SU-DHL-6 (cell line): ENCODE measurements around the gene HOXA11.

ENCODE experiments used
- H2AFZ ChIP-seq: fragments of 200-600 bp; sonication (generic); 2 replicates; pipeline ENCODE4 v1.6.1; 2014; ENCODE audit warnings: low read depth, mild to moderate bottlenecking, moderate library complexity, mixed read lengths, antibody characterized with exemption, low read length; ENCODE audit not compliant: severe bottlenecking
- H3F3A ChIP-seq: fragments of 200-600 bp; shearing (Covaris generic); 2 replicates; pipeline ENCODE4 v1.6.0; 2016; ENCODE audit warnings: antibody characterized with exemption, mild to moderate bottlenecking; ENCODE audit not compliant: insufficient read depth
- H3K27ac ChIP-seq: fragments of 200-600 bp; sonication (generic); 2 replicates; pipeline ENCODE4 v1.5.1; 2016; ENCODE audit warnings: low read depth, mild to moderate bottlenecking, low read length, moderate library complexity, mixed read lengths
- H3K27me3 ChIP-seq: fragments of 200-600 bp; sonication (generic), shearing (Covaris generic); 2 replicates; pipeline ENCODE4 v1.6.0; 2014; ENCODE audit warnings: mild to moderate bottlenecking, low read length
- H3K36me3 ChIP-seq: fragments of 200-600 bp; sonication (generic); 2 replicates; pipeline ENCODE4 v1.6.1; 2014; ENCODE audit warnings: mild to moderate bottlenecking, low read length, mixed read lengths
- H3K4me2 ChIP-seq: fragments of 300-600, 200-600 bp; shearing (Covaris generic), sonication (generic); 2 replicates; pipeline ENCODE4 v1.6.0; 2014; ENCODE audit warnings: low read length, low read depth, mild to moderate bottlenecking; ENCODE audit not compliant: poor library complexity, severe bottlenecking
- H3K4me3 ChIP-seq: fragments of 200-600 bp; sonication (generic); 2 replicates; pipeline ENCODE4 v1.5.1; 2014; ENCODE audit warnings: antibody characterized with exemption, low read length, mild to moderate bottlenecking, mixed read lengths; ENCODE audit not compliant: insufficient read depth, poor library complexity, severe bottlenecking
- H3K79me2 ChIP-seq: fragments of 200-600 bp; sonication (generic); 2 replicates; pipeline ENCODE4 v1.6.1; 2014; ENCODE audit warnings: mild to moderate bottlenecking, low read length, moderate library complexity; ENCODE audit not compliant: insufficient read depth
- H3K9ac ChIP-seq: fragments of 200-600 bp; sonication (generic); 2 replicates; pipeline ENCODE4 v1.7.0; 2014; ENCODE audit warnings: mild to moderate bottlenecking, low read length
- H3K9me2 ChIP-seq: fragments of 200-600 bp; sonication (generic); replicated peaks from 2 replicates; pipeline ENCODE4 v1.6.1; 2014; ENCODE audit warnings: low read length; ENCODE audit not compliant: insufficient read depth
- H3K9me3 ChIP-seq: fragments of 200-600 bp; sonication (generic); 2 replicates; pipeline ENCODE4 v1.6.1; 2014; ENCODE audit warnings: low read length, mixed read lengths; ENCODE audit not compliant: insufficient read depth
- H4K20me1 ChIP-seq: fragments of 200-600 bp; sonication (generic); 2 replicates; pipeline ENCODE4 v1.6.1; 2014; ENCODE audit warnings: low read depth, mild to moderate bottlenecking, antibody characterized with exemption, low read length, moderate library complexity, mixed read lengths
- EZH2phosphoT487 ChIP-seq: fragments of 200-600 bp; sonication (generic), shearing (Covaris generic); conservative IDR thresholded peaks from 2 replicates; pipeline ENCODE4 v1.6.1; 2018; ENCODE audit warnings: mild to moderate bottlenecking, antibody characterized with exemption, low read length, moderate library complexity, mixed read lengths
- TF ChIP-seq, protein P1 (sequence below): fragments of 200-600 bp; sonication (generic); IDR thresholded peaks from one replicate; pipeline ENCODE4 v1.5.1; 2017; ENCODE audit warnings: antibody characterized with exemption, mild to moderate bottlenecking, low read length, moderate library complexity; ENCODE audit not compliant: insufficient read depth, poor library complexity, severe bottlenecking

The HOXA11 gene

DNA sequence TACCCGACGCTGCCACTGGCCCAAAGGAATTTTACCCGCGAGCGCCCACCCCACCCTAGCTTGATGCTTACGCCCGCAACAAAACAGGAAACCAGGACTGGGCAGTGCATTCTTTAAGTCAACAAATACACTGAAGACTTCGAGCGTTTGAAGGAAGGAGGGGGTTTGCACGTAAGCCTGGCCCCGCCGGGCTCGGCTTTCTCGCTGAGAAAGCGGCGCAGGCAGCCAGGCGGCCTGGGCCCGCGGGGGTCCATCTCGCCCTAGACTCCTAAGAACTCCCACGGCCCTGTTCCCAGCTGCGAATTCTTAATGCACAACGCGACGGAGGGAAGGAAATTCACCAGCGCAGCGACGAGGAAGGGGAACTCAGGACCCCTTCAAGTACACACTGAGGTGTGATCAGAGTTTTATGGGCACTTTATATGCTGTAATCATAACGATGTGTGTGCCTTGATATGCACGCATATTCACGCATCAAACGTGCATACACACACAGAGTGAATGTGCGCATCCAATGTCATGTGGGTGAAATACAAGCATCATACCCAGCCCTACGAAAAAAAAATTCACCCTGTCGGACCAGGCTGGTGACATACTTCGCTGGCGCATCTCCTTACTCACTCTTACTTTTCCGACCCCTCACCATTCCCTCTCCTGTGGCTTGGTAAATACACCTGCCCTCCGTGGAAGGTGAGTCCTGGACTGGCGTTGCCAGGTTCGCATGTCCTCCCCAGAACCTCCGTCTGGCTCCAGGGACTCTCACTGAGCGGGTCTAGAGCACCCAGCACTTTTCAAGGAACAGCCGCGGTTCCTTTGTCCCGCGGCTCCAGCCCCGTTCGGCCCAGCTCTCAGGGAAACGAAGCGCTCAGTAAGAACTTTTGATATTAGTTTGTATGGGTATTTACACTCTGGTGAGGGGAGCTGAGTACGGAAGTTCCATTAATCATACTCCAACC lies 20.6 kb upstream of the HOXA11 start:
- no peak overlapping the region for H3K4me2 ChIP-seq
- H2AFZ ChIP-seq, result no peak overlapping the region
- no peaks in the 10 kb centered on the region for H3K36me3 ChIP-seq
- H3K4me3 ChIP-seq, result no peak overlapping the region
- no peaks in the 10 kb centered on the region for H3K9me3 ChIP-seq
- H3K27me3 ChIP-seq, result no peaks in the 10 kb centered on the region
- H3K9ac ChIP-seq, result no peak overlapping the region
- H4K20me1 ChIP-seq, result no peaks in the 10 kb centered on the region
- TF ChIP-seq EZH2phosphoT487, result no peak
- TF ChIP-seq, protein P1, sequence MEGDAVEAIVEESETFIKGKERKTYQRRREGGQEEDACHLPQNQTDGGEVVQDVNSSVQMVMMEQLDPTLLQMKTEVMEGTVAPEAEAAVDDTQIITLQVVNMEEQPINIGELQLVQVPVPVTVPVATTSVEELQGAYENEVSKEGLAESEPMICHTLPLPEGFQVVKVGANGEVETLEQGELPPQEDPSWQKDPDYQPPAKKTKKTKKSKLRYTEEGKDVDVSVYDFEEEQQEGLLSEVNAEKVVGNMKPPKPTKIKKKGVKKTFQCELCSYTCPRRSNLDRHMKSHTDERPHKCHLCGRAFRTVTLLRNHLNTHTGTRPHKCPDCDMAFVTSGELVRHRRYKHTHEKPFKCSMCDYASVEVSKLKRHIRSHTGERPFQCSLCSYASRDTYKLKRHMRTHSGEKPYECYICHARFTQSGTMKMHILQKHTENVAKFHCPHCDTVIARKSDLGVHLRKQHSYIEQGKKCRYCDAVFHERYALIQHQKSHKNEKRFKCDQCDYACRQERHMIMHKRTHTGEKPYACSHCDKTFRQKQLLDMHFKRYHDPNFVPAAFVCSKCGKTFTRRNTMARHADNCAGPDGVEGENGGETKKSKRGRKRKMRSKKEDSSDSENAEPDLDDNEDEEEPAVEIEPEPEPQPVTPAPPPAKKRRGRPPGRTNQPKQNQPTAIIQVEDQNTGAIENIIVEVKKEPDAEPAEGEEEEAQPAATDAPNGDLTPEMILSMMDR, result no peak
- no peaks in the 10 kb centered on the region for H3K9me2 ChIP-seq
- H3K79me2 ChIP-seq, result no peaks in the 10 kb centered on the region
- H3F3A ChIP-seq, result no peaks in the 10 kb centered on the region
- no peak overlapping the region for H3K27ac ChIP-seq

DNA sequence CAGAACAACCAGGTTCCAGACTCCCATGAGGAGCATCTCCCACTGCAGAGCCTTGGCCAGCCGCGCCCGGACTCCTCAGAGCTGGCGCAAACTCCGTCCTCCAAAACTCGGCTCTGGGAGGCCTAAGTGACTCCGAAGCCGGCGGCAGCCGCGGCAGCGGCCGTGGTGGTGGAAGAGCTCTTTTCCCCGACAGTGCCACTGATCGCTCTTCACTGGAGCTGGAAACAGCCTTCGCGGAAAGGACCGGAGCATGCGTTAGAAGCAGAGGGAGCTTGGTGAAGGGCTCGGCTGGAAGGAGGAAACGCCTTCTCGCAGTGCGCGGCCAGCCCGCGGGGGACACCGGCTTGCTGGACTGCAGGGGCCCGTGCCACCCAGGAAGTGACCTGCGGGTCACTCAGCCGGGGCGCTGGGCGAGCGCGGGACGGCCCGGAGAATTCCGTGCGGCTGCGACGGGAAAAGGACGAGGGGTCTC lies 19.9 kb upstream of the HOXA11 start:
- TF ChIP-seq EZH2phosphoT487, result no peak
- TF ChIP-seq, protein P1, result no peak
- Histone ChIP-seq H3K9me3 (no peaks in the 10 kb centered on the region), H3K79me2 (no peaks in the 10 kb centered on the region), H3K9me2 (no peaks in the 10 kb centered on the region), H4K20me1 (no peaks in the 10 kb centered on the region), H3K4me2 (no peak overlapping the region), H3K9ac (no peak overlapping the region), H3K27ac (no peak overlapping the region), H2AFZ (no peak overlapping the region), H3K27me3 (no peaks in the 10 kb centered on the region), H3K36me3 (no peaks in the 10 kb centered on the region), H3K4me3 (no peak overlapping the region), H3F3A (no peaks in the 10 kb centered on the region)

DNA sequence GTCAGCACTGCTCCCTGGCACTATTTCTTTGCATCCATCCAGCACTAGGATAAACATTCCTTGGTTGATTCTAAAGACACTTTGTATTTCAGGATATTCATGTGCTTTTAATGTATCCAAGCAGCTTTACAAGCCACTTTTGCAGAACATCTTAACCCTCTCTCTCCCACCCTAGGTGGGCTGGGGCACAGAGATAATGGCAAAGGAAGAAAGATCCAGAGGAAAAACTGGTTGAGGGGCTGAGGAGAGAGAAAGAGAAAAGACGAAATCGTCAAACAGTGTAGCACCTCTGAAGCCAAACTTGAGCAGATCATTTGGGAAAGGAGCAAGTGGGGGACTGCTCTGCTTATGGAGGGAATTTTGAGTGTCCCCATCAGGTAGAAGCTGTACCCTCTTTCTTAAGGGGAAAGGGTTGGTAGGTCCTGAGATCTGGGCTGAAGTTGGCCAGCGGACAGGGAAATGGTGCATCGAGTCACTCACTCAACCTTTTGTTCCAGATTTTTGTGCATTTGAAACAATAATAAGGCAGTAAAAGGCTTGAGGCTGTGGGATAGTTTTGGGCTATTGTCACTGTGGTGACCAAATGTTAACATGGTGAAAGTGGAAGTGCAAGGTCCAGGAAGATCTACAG lies 19.0 kb upstream of the HOXA11 start:
- no peaks in the 10 kb centered on the region for H4K20me1 ChIP-seq
- no peaks in the 10 kb centered on the region for H3K9me2 ChIP-seq
- H3K9me3 ChIP-seq, result no peaks in the 10 kb centered on the region
- no peak overlapping the region for H3K4me3 ChIP-seq
- H3K27me3 ChIP-seq, result no peaks in the 10 kb centered on the region
- H2AFZ ChIP-seq, result no peak overlapping the region
- H3K27ac ChIP-seq, result no peak overlapping the region
- no peaks in the 10 kb centered on the region for H3F3A ChIP-seq
- H3K36me3 ChIP-seq, result no peaks in the 10 kb centered on the region
- no peak overlapping the region for H3K9ac ChIP-seq
- H3K4me2 ChIP-seq, result no peak overlapping the region
- H3K79me2 ChIP-seq, result no peaks in the 10 kb centered on the region
- TF ChIP-seq EZH2phosphoT487, result no peak
- TF ChIP-seq, protein P1, result no peak
